ENCODE results near the gene IFNA10.
"Not testable (repeated sequence)": the region's sequence is repeated elsewhere in the genome, so short reads cannot be mapped to it uniquely, and the experiment has no call there.

IFNA10 gene

GRCh38 chr9:21172156-21172555 is 34.8 kb downstream of the IFNA10 start:
- Histone ChIP-seq H3K27ac (ENCODE audit: low read length) (no peak overlapping the region), H3K4me3 (ENCODE audit: low read length) (no peak overlapping the region), H3K36me3 (replicated peaks; ENCODE audit: low read depth, low read length) (no peaks in the 10 kb centered on the region), H3K79me2 (ENCODE audit: low read length) (no peaks in the 10 kb centered on the region), H4K20me1 (ENCODE audit: insufficient read depth, low read length) (no peaks in the 10 kb centered on the region), H3K4me2 (ENCODE audit: low read length) (no peak overlapping the region), H3K9ac (ENCODE audit: low read length) (no peak overlapping the region), H2AFZ (ENCODE audit: low read depth, low read length) (no peak overlapping the region), H3K27me3 (ENCODE audit: low read depth, low read length) (peaks cover 33% of the 10 kb centered on the region), H3K9me3 (ENCODE audit: insufficient read depth, low read length) (no peaks in the 10 kb centered on the region), H3K4me1 (ENCODE audit: low read length) (no peaks in the 10 kb centered on the region)
- no peak for TF ChIP-seq EZH2phosphoT487 (IDR thresholded peaks at IDR 0.05; ENCODE audit: low read depth)
- TF ChIP-seq CTCF (IDR thresholded peaks at IDR 0.05; ENCODE audit: low read depth, low read length), result no peak

- Histone ChIP-seq H3K27ac (ENCODE audit: low read length) (no peak overlapping the region), H3K9ac (ENCODE audit: low read length) (no peak overlapping the region), H3K4me3 (ENCODE audit: low read length) (no peak overlapping the region), H4K20me1 (ENCODE audit: insufficient read depth, low read length) (no peaks in the 10 kb centered on the region), H3K4me2 (ENCODE audit: low read length) (no peak overlapping the region), H3K79me2 (ENCODE audit: low read length) (no peaks in the 10 kb centered on the region), H3K4me1 (ENCODE audit: low read length) (no peaks in the 10 kb centered on the region), H3K36me3 (replicated peaks; ENCODE audit: low read depth, low read length) (no peaks in the 10 kb centered on the region), H2AFZ (ENCODE audit: low read depth, low read length) (no peak overlapping the region), H3K27me3 (ENCODE audit: low read depth, low read length) (peaks cover 27% of the 10 kb centered on the region), H3K9me3 (ENCODE audit: insufficient read depth, low read length) (no peaks in the 10 kb centered on the region)
- TF ChIP-seq EZH2phosphoT487 (IDR thresholded peaks at IDR 0.05; ENCODE audit: low read depth), result no peak
- TF ChIP-seq CTCF (IDR thresholded peaks at IDR 0.05; ENCODE audit: low read depth, low read length), result no peak
Measured at GRCh38 chr9:21171351-21171750, 35.6 kb downstream of the IFNA10 start.

- not testable (repeated sequence) for H3K4me1 ChIP-seq (ENCODE audit: low read length); H3K9ac ChIP-seq (ENCODE audit: low read length); H3K9me3 ChIP-seq (ENCODE audit: insufficient read depth, low read length); H3K36me3 ChIP-seq (replicated peaks; ENCODE audit: low read depth, low read length); H3K27ac ChIP-seq (ENCODE audit: low read length); H4K20me1 ChIP-seq (ENCODE audit: insufficient read depth, low read length); H3K4me3 ChIP-seq (ENCODE audit: low read length); H3K79me2 ChIP-seq (ENCODE audit: low read length); H3K4me2 ChIP-seq (ENCODE audit: low read length); H2AFZ ChIP-seq (ENCODE audit: low read depth, low read length)
- H3K27me3 ChIP-seq (ENCODE audit: low read depth, low read length), result peaks cover 16% of the 10 kb centered on the region
Measured at GRCh38 chr9:21166560-21166959, 40.4 kb downstream of the IFNA10 start, which contains the start of gene IFNA21. IFNA21 (minus strand) TSS chr9:21166660; CDS start chr9:21166612, 48 bp downstream.

GRCh38 chr9:21165516-21165915 is 41.4 kb downstream of the IFNA10 start:
- Histone ChIP-seq H3K27me3 (ENCODE audit: low read depth, low read length) (peaks cover 7% of the 10 kb centered on the region), H3K27ac (ENCODE audit: low read length) (no peak overlapping the region), H4K20me1 (ENCODE audit: insufficient read depth, low read length) (no peaks in the 10 kb centered on the region), H3K9me3 (ENCODE audit: insufficient read depth, low read length) (no peaks in the 10 kb centered on the region), H3K9ac (ENCODE audit: low read length) (no peak overlapping the region), H3K4me3 (ENCODE audit: low read length) (no peak overlapping the region), H2AFZ (ENCODE audit: low read depth, low read length) (no peak overlapping the region), H3K79me2 (ENCODE audit: low read length) (no peaks in the 10 kb centered on the region), H3K36me3 (replicated peaks; ENCODE audit: low read depth, low read length) (no peaks in the 10 kb centered on the region), H3K4me1 (ENCODE audit: low read length) (no peaks in the 10 kb centered on the region), H3K4me2 (ENCODE audit: low read length) (no peak overlapping the region)
- no peak for TF ChIP-seq CTCF (IDR thresholded peaks at IDR 0.05; ENCODE audit: low read depth, low read length)
- no peak for TF ChIP-seq EZH2phosphoT487 (IDR thresholded peaks at IDR 0.05; ENCODE audit: low read depth)

GRCh38 chr9:21160178-21160577 is 46.8 kb downstream of the IFNA10 start:
- Histone ChIP-seq H3K9me3 (ENCODE audit: insufficient read depth, low read length) (no peaks in the 10 kb centered on the region), H3K79me2 (ENCODE audit: low read length) (no peaks in the 10 kb centered on the region), H3K4me3 (ENCODE audit: low read length) (no peak overlapping the region), H3K4me1 (ENCODE audit: low read length) (no peaks in the 10 kb centered on the region), H3K36me3 (replicated peaks; ENCODE audit: low read depth, low read length) (no peaks in the 10 kb centered on the region), H4K20me1 (ENCODE audit: insufficient read depth, low read length) (no peaks in the 10 kb centered on the region), H3K27me3 (ENCODE audit: low read depth, low read length) (peaks cover 21% of the 10 kb centered on the region), H3K4me2 (ENCODE audit: low read length) (no peak overlapping the region), H2AFZ (ENCODE audit: low read depth, low read length) (no peak overlapping the region), H3K27ac (ENCODE audit: low read length) (no peak overlapping the region), H3K9ac (ENCODE audit: low read length) (no peak overlapping the region)
- no peak for TF ChIP-seq EZH2phosphoT487 (IDR thresholded peaks at IDR 0.05; ENCODE audit: low read depth)
- TF ChIP-seq CTCF (IDR thresholded peaks at IDR 0.05; ENCODE audit: low read depth, low read length), result no peak
